Measurements from ENCODE around the gene AQP2. TPM values are rescaled to one million over a fixed set of nuclear protein-coding genes. Genes with fewer than 3 reads are reported as not detected.

AQP2 gene
- total RNA-seq, 1 donor from 2014 or later: not detected

GRCh38 chr12:49990273-49990672 is 39.7 kb downstream of the AQP2 start:
- Mint-ChIP-seq H3K27ac (ENCODE audit: unreplicated experiment) (no peak overlapping the region), H3K4me1 (ENCODE audit: unreplicated experiment) (peaks cover 2% of the 10 kb centered on the region), H3K36me3 (ENCODE audit: unreplicated experiment) (peaks cover 28% of the 10 kb centered on the region), H3K9me3 (ENCODE audit: unreplicated experiment) (no peaks in the 10 kb centered on the region), H3K4me3 (ENCODE audit: unreplicated experiment) (no peak overlapping the region), H3K27me3 (ENCODE audit: unreplicated experiment) (no peaks in the 10 kb centered on the region)
- no peak for DNase-seq (ENCODE audit: extremely low spot score, unreplicated experiment)
- TF ChIP-seq CTCF (IDR thresholded peaks at IDR 0.05): no peak

DNA sequence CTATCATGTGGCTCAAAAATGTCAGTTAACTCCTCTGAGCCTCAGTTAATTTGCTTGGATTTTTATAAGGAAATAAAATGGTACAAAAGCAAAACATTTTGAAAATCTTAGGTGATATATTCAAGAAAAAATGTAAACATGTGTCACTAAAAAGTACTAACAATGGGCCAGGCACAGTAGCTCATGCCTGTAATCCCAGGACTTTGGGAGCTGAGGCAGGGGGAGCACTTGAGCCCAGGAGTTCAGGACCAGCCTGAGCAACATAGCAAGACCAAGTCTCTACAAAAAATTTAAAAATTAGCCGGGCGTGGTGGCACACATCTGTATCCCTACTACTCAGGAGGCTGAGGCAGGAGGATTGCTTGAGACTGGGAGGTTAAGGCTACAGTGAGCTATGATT is 47.9 kb downstream of the AQP2 start:
- DNase-seq (ENCODE audit: extremely low spot score, unreplicated experiment): no peak
- H3K27me3 Mint-ChIP-seq (ENCODE audit: unreplicated experiment): no peaks in the 10 kb centered on the region
- H3K9me3 Mint-ChIP-seq (ENCODE audit: unreplicated experiment): no peaks in the 10 kb centered on the region
- no peaks in the 10 kb centered on the region for H3K4me1 Mint-ChIP-seq (ENCODE audit: unreplicated experiment)
- peaks cover 15% of the 10 kb centered on the region for H3K36me3 Mint-ChIP-seq (ENCODE audit: unreplicated experiment)
- no peak for TF ChIP-seq CTCF (IDR thresholded peaks at IDR 0.05)
- no peak overlapping the region for H3K4me3 Mint-ChIP-seq (ENCODE audit: unreplicated experiment)
- H3K27ac Mint-ChIP-seq (ENCODE audit: unreplicated experiment): no peak overlapping the region

- no peak overlapping the region for H3K27ac Mint-ChIP-seq (ENCODE audit: unreplicated experiment)
- H3K36me3 Mint-ChIP-seq (ENCODE audit: unreplicated experiment): peaks cover 8% of the 10 kb centered on the region
- no peaks in the 10 kb centered on the region for H3K27me3 Mint-ChIP-seq (ENCODE audit: unreplicated experiment)
Observed at GRCh38 chr12:50003595-50003994, 53.1 kb downstream of the AQP2 start.

GRCh38 chr12:50004696-50005095 is 54.2 kb downstream of the AQP2 start:
- no peak for TF ChIP-seq CTCF (IDR thresholded peaks at IDR 0.05)
- no peaks in the 10 kb centered on the region for H3K9me3 Mint-ChIP-seq (ENCODE audit: unreplicated experiment)
- H3K4me1 Mint-ChIP-seq (ENCODE audit: unreplicated experiment): peaks cover 6% of the 10 kb centered on the region
- no peak for DNase-seq (ENCODE audit: extremely low spot score, unreplicated experiment)
- no peak overlapping the region for H3K27ac Mint-ChIP-seq (ENCODE audit: unreplicated experiment)
- H3K27me3 Mint-ChIP-seq (ENCODE audit: unreplicated experiment): no peaks in the 10 kb centered on the region
- H3K36me3 Mint-ChIP-seq (ENCODE audit: unreplicated experiment): peaks cover 4% of the 10 kb centered on the region
- H3K4me3 Mint-ChIP-seq (ENCODE audit: unreplicated experiment): no peak overlapping the region

More at GRCh38 chr12:50003595-50003994, 53.1 kb downstream of the AQP2 start:
- Mint-ChIP-seq H3K4me3 (ENCODE audit: unreplicated experiment) (no peak overlapping the region), H3K4me1 (ENCODE audit: unreplicated experiment) (peaks cover 6% of the 10 kb centered on the region), H3K9me3 (ENCODE audit: unreplicated experiment) (no peaks in the 10 kb centered on the region)
- TF ChIP-seq CTCF (IDR thresholded peaks at IDR 0.05): no peak
- no peak for DNase-seq (ENCODE audit: extremely low spot score, unreplicated experiment)

DNA sequence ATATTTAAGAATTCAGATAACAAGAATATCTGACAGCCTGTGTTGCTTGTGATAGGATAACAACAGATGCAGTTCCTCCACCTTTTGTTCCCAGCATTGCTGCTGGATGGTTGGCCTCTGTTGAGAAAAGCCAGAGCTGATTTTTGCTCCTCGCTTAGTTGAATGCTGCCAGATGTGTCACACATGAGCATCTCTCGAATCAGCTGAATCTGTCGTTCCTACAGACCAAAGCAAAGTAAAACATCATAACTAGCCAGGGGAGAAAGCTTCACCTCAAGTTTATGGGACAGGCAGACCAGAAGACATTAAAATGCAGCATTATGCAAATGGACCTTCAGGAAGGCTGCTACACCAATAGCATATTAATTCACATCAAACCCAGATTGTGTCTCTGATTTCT is 54.6 kb downstream of the AQP2 start:
- no peak for TF ChIP-seq CTCF (IDR thresholded peaks at IDR 0.05)
- DNase-seq (ENCODE audit: extremely low spot score, unreplicated experiment): no peak
- Mint-ChIP-seq H3K36me3 (ENCODE audit: unreplicated experiment) (peaks cover 4% of the 10 kb centered on the region), H3K4me1 (ENCODE audit: unreplicated experiment) (peaks cover 6% of the 10 kb centered on the region), H3K4me3 (ENCODE audit: unreplicated experiment) (no peak overlapping the region), H3K9me3 (ENCODE audit: unreplicated experiment) (no peaks in the 10 kb centered on the region), H3K27ac (ENCODE audit: unreplicated experiment) (no peak overlapping the region), H3K27me3 (ENCODE audit: unreplicated experiment) (no peaks in the 10 kb centered on the region)

All from osteocyte (in vitro differentiated cells).